K562 (cell line): ENCODE data around the gene SORCS2. TPM values are rescaled to one million over a fixed set of nuclear protein-coding genes. Genes with fewer than 3 reads are reported as not detected.

Experiments used
- ATAC-seq: fragments of 200-7000 bp; cut with Tn5 transposase; 3 replicates; pipeline ENCODE4 v1.9.1; 2020; ENCODE audit warnings: moderate library complexity
- BruUV-seq: library from RNA; stranded (reverse); fragments of 400-500 nt; replicated peaks from 2 replicates; lab custom pipeline; 2021; lab: Mats Ljungman, UMichigan
- CTCF ChIA-PET: fragments of 300-600 bp; formaldehyde crosslinking; extraction: SDS; loops from one replicate; lab custom pipeline; 2021; ENCODE audit warnings: low intra/inter-chr PET ratio; lab: Yijun Ruan, JAX
- POLR2A ChIA-PET: fragments of 300-600, 350-650 bp; sonication (Branson Sonifier 250); formaldehyde crosslinking; extraction: SDS; loops from one replicate; lab custom pipeline; 2021; ENCODE audit warnings: antibody characterized with exemption, inconsistent platforms; lab: Yijun Ruan, JAX
- DNase-seq, 4 experiments: peaks; one replicate each; pipeline versions ENCODE4 v3.0.0 to v3.0.0-alpha.2; 2011 to 2018; ENCODE audit warnings: low spot score in 3 of 4, mixed read lengths in 3 of 4; ENCODE audit errors: extremely low read depth in 1 of 4
- FAIRE-seq: peaks from 2 replicates; lab custom pipeline; 2011; peaks lifted over from hg19 to GRCh38; lab: Jason Lieb, UNC
- H2AFZ ChIP-seq: 2 replicates; pipeline ENCODE4 v1.6.0; 2011; ENCODE audit warnings: low read depth, low read length, control low read depth, inconsistent platforms
- H3K27ac ChIP-seq: fragments of 200-600 bp; 3 replicates; pipeline ENCODE4 v1.8.0; 2011; ENCODE audit warnings: low read depth, mild to moderate bottlenecking, control low read depth, inconsistent platforms, low read length, moderate library complexity, mixed read lengths; ENCODE audit errors: extremely low read depth
- H3K27me3 ChIP-seq, 2 experiments: fragments of 300-600 bp in 1 of 2; 2 replicates in 1 of 2; 3 replicates in 1 of 2; pipeline versions ENCODE4 v1.6.0 to v1.8.0; 2011; ENCODE audit warnings: inconsistent platforms in 2 of 2, low read length in 2 of 2, mild to moderate bottlenecking in 1 of 2, mixed read lengths in 1 of 2, moderate library complexity in 1 of 2; ENCODE audit not compliant: control insufficient read depth in 2 of 2, insufficient read depth in 2 of 2
- H3K36me3 ChIP-seq: fragments of 300-600 bp; 3 replicates; pipeline ENCODE4 v1.8.0; 2011; ENCODE audit warnings: mild to moderate bottlenecking, low read length, inconsistent platforms; ENCODE audit not compliant: control insufficient read depth, insufficient read depth
- H3K4me1 ChIP-seq, 2 experiments: fragments of 200-600 bp in 1 of 2; replicated peaks in 1 of 2; 2 replicates in 1 of 2; 3 replicates in 1 of 2; pipeline versions ENCODE4 v1.5.1 to v1.8.0; 2011; ENCODE audit warnings: inconsistent platforms in 2 of 2, low read length in 2 of 2, mild to moderate bottlenecking in 1 of 2, mixed read lengths in 1 of 2, moderate library complexity in 1 of 2; ENCODE audit not compliant: control insufficient read depth in 2 of 2, insufficient read depth in 2 of 2
- H3K4me2 ChIP-seq: 2 replicates; pipeline ENCODE4 v1.6.1; 2011; ENCODE audit warnings: low read length, control low read depth, inconsistent platforms, mixed read lengths; ENCODE audit not compliant: insufficient read depth
- H3K4me3 ChIP-seq: fragments of 200-600 bp; sonication (generic), shearing (Covaris generic); 2 replicates; pipeline ENCODE4 v1.5.1; 2016; ENCODE audit warnings: control low read depth, inconsistent platforms
- H3K79me2 ChIP-seq: fragments of 200-600 bp; 3 replicates; pipeline ENCODE4 v1.8.0; 2011; ENCODE audit warnings: low read length, inconsistent platforms; ENCODE audit not compliant: control insufficient read depth, insufficient read depth
- H3K9ac ChIP-seq, 2 experiments: 2 replicates each; pipeline versions ENCODE4 v1.6.0 to v1.6.1; 2011; ENCODE audit warnings: low read depth in 2 of 2, low read length in 2 of 2, control low read depth in 1 of 2, inconsistent platforms in 1 of 2, mild to moderate bottlenecking in 1 of 2, mixed read lengths in 1 of 2; ENCODE audit not compliant: insufficient read depth in 1 of 2
- H3K9me1 ChIP-seq: one replicate; pipeline ENCODE4 v1.6.0; 2011; ENCODE audit warnings: inconsistent platforms, mild to moderate bottlenecking, low read length, moderate library complexity; ENCODE audit not compliant: control insufficient read depth, insufficient read depth
- H3K9me3 ChIP-seq: replicated peaks from 2 replicates; pipeline ENCODE4 v1.5.1; 2011; ENCODE audit warnings: low read depth, low read length, inconsistent platforms; ENCODE audit not compliant: control insufficient read depth, insufficient read depth
- H4K20me1 ChIP-seq: replicated peaks from 2 replicates; pipeline ENCODE4 v1.6.1; 2011; ENCODE audit warnings: low read length, inconsistent platforms, mixed read lengths; ENCODE audit not compliant: control insufficient read depth, insufficient read depth
- CCAR2 ChIP-seq: fragments of 200-400 bp; formaldehyde crosslinking; IDR thresholded peaks from 2 replicates; pipeline ENCODE4 v1.6.1; 2017; ENCODE audit warnings: mild to moderate bottlenecking, low read depth, low read length
- CREM ChIP-seq: IDR thresholded peaks from 2 replicates; pipeline ENCODE4 v1.6.1; 2014; ENCODE audit warnings: antibody characterized with exemption, low read depth
- GATA2 ChIP-seq: sonication (generic); formaldehyde crosslinking; IDR thresholded peaks from 2 replicates; pipeline ENCODE4 v1.4.0; 2020; ENCODE audit warnings: mild to moderate bottlenecking, missing genetic modification reagents
- GATAD2B ChIP-seq: fragments of 450-650 bp; IDR thresholded peaks from 2 replicates; pipeline ENCODE4 v1.6.1; 2017; ENCODE audit warnings: mild to moderate bottlenecking, borderline replicate concordance
- GTF2F1 ChIP-seq: IDR thresholded peaks from 2 replicates; pipeline ENCODE4 v1.6.1; 2011; ENCODE audit warnings: low read depth, low read length, improper control_type of control experiment
- KDM2B ChIP-seq: fragments of 250-450 bp; sonication (Bioruptor Pico); IDR thresholded peaks from 2 replicates; pipeline ENCODE4 v1.8.0; 2021; ENCODE audit warnings: mild to moderate bottlenecking, moderate library complexity
- MCM3 ChIP-seq: fragments of 450-650 bp; IDR thresholded peaks from 2 replicates; pipeline ENCODE4 v1.6.1; 2016
- MYBL2 ChIP-seq, 2 experiments: fragments of 450-650 bp in 1 of 2; sonication (generic) in 1 of 2; formaldehyde crosslinking in 1 of 2; IDR thresholded peaks; 2 replicates each; pipeline versions ENCODE4 v1.6.1 to v1.8.1; 2017 to 2022; ENCODE audit warnings: borderline replicate concordance in 1 of 2, inconsistent platforms in 1 of 2, low read depth in 1 of 2, mild to moderate bottlenecking in 1 of 2, missing genetic modification reagents in 1 of 2, moderate library complexity in 1 of 2
- PRMT5 ChIP-seq: sonication (generic); formaldehyde crosslinking; IDR thresholded peaks from 2 replicates; pipeline ENCODE4 v1.5.0; 2020; ENCODE audit warnings: missing genetic modification reagents
- SAFB ChIP-seq: fragments of 200-400 bp; formaldehyde crosslinking; IDR thresholded peaks from 2 replicates; pipeline ENCODE4 v1.6.1; 2017; ENCODE audit warnings: low read depth, low read length, borderline replicate concordance
- SMAD3 ChIP-seq: fragments of 450-650 bp; formaldehyde crosslinking; conservative IDR thresholded peaks from 2 replicates; pipeline ENCODE4 v1.4.0; 2020; ENCODE audit warnings: mild to moderate bottlenecking
- ZKSCAN1 ChIP-seq: fragments of 150-350 bp; IDR thresholded peaks from 2 replicates; pipeline ENCODE4 v1.6.1; 2016; ENCODE audit warnings: low read depth, low read length
- ZNF586 ChIP-seq: fragments of 450-650 bp; formaldehyde crosslinking; conservative IDR thresholded peaks from 2 replicates; pipeline ENCODE4 v1.4.0; 2020; ENCODE audit warnings: mild to moderate bottlenecking, moderate library complexity
- ZNF717 ChIP-seq: fragments of 250-450 bp; sonication (Bioruptor Pico); IDR thresholded peaks from 2 replicates; pipeline ENCODE4 v1.5.0; 2021
- WGBS: fragments of 100-300 bp; shearing (Covaris generic); methylation state at CpG from one replicate; pipeline ENCODE4 v1.1.6; 2016; ENCODE audit warnings: low coverage, mixed read lengths; ENCODE audit not compliant: insufficient coverage; ENCODE audit errors: missing lambda C conversion rate; 5-methylcytosine and 5-hydroxymethylcytosine counted together
- in situ Hi-C: fragments of 300-500 bp; cut with MboI; formaldehyde crosslinking; loops from 4 replicates; pipeline ENCODE4 v1.15.0; 2018; ENCODE audit warnings: inconsistent platforms, mixed read lengths
- intact Hi-C: fragments of 100-400 bp; cut with micrococcal nuclease; formaldehyde crosslinking; loops from 2 replicates; pipeline ENCODE4 v1.14.2; 2022
- polyA plus RNA-seq, 8 experiments: library from polyadenylated mRNA; depleted of rRNA in 4 of 8; stranded (reverse) in 5 of 8; unstranded in 3 of 8; fragments of >200 nt; fragmentation: Nextera tagmentation in 2 of 8; fragmentation: Illumina TruSeq in 1 of 8; extraction: Ambion mirVana in 2 of 8; extraction: Trizol in 1 of 8; gene quantifications; 2 replicates each; pipeline versions ENCODE4 v1.2.1 to v1.2.3, GENCODE V29; 2011 to 2014; ENCODE audit warnings: inconsistent platforms in 1 of 8, missing spikeins in 1 of 8
- total RNA-seq, 7 experiments: library from RNA; depleted of rRNA in 6 of 7; stranded (reverse); fragments of >200 nt in 6 of 7; fragmentation: Illumina TruSeq in 2 of 7; extraction: Trizol in 2 of 7; gene quantifications; 2 replicates each; pipeline versions ENCODE4 v1.2.1 to v1.2.3, GENCODE V29; 2011 to 2021; ENCODE audit warnings: low replicate concordance in 1 of 7
- TF ChIP-seq, protein P1 (sequence below): fragments of 250-450 bp; sonication (Bioruptor Pico); IDR thresholded peaks from 2 replicates; pipeline ENCODE4 v1.4.0; 2020; ENCODE audit warnings: mild to moderate bottlenecking, moderate library complexity, borderline replicate concordance
- TF ChIP-seq, protein P2 (sequence below): fragments of 250-450 bp; sonication (Bioruptor Pico); IDR thresholded peaks from 2 replicates; pipeline ENCODE4 v1.5.0; 2021; ENCODE audit warnings: mild to moderate bottlenecking, borderline replicate concordance

Gene SORCS2
- total and polyA plus RNA-seq, 9 of the 15 experiments (the other 6 are each of a cell fraction or from before 2014, with no cell fraction given) = not detected

DNA sequence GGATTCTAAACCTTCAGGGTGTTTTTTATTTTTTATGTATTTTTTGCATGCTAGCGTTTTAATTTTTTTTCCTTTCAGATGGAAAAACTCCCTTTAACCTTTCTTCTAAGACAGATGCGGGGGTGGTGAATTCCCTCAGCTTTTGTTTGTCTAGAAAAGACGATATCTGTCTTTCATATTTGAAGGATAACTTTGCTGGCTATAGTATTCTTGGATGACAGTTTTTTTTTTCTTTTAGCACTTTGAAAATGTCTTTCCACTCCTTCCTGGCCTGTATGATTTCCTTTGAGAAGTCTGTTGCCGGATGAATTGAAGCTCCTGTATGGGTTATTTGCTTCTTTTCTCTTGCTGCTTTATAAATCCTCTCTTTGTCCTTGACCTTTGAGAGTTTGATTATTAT is 215.8 kb downstream of the SORCS2 start:
- Histone ChIP-seq H3K4me3 (no peak overlapping the region), H3K9me3 (no peaks in the 10 kb centered on the region), H3K9ac (no peak overlapping the region), H3K79me2 (no peaks in the 10 kb centered on the region), H4K20me1 (no peaks in the 10 kb centered on the region), H3K27ac (no peak overlapping the region), H3K4me2 (no peak overlapping the region), H3K27me3 (peaks cover 0 to 8% of the 10 kb centered on the region in 2 experiments; a peak in 2 of 5 replicates), H2AFZ (no peak overlapping the region), H3K4me1 (no peaks in the 10 kb centered on the region), H3K9me1 (no peaks in the 10 kb centered on the region), H3K36me3 (no peaks in the 10 kb centered on the region)
- ChIA-PET CTCF (no interaction called here), POLR2A (interaction anchor here (1.0 to 1.2 kb wide), 2 partner anchors 18 to 23 kb away, joined by 3 to 4 read pairs; no protein-coding TSS in a partner anchor)
- DNase-seq = no peak
- intact Hi-C loops (no loop called here), in situ Hi-C loops (no loop called here)
- no TSS peak for BruUV-seq
- ATAC-seq = no peak
- FAIRE-seq = no peak
- 0% methylated on average over 4 of the region's 4 CpGs for WGBS
- no peak for TF ChIP-seq ZNF586 (CRISPR knock-in tag)
- TF ChIP-seq CREM = no peak
- TF ChIP-seq ZKSCAN1 = no peak
- TF ChIP-seq SMAD3 (CRISPR knock-in tag) = no peak
- no peak for TF ChIP-seq SAFB
- no peak for TF ChIP-seq ZNF717
- no peak for TF ChIP-seq GTF2F1
- TF ChIP-seq GATAD2B = no peak
- no peak for TF ChIP-seq GATA2
- TF ChIP-seq, protein P1, sequence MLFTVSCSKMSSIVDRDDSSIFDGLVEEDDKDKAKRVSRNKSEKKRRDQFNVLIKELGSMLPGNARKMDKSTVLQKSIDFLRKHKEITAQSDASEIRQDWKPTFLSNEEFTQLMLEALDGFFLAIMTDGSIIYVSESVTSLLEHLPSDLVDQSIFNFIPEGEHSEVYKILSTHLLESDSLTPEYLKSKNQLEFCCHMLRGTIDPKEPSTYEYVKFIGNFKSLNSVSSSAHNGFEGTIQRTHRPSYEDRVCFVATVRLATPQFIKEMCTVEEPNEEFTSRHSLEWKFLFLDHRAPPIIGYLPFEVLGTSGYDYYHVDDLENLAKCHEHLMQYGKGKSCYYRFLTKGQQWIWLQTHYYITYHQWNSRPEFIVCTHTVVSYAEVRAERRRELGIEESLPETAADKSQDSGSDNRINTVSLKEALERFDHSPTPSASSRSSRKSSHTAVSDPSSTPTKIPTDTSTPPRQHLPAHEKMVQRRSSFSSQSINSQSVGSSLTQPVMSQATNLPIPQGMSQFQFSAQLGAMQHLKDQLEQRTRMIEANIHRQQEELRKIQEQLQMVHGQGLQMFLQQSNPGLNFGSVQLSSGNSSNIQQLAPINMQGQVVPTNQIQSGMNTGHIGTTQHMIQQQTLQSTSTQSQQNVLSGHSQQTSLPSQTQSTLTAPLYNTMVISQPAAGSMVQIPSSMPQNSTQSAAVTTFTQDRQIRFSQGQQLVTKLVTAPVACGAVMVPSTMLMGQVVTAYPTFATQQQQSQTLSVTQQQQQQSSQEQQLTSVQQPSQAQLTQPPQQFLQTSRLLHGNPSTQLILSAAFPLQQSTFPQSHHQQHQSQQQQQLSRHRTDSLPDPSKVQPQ = no peak
- no peak for TF ChIP-seq KDM2B (CRISPR knock-in tag)
- no peak for TF ChIP-seq MYBL2 (IDR thresholded peaks at IDR 0.05; ENCODE audit: low read depth)
- no peak for TF ChIP-seq MYBL2 (CRISPR knock-in tag; IDR thresholded peaks at IDR 0.05; ENCODE audit: borderline replicate concordance)
- no peak for TF ChIP-seq CCAR2
- no peak for TF ChIP-seq MCM3
- TF ChIP-seq PRMT5 (CRISPR knock-in tag) = no peak
- TF ChIP-seq, protein P2, sequence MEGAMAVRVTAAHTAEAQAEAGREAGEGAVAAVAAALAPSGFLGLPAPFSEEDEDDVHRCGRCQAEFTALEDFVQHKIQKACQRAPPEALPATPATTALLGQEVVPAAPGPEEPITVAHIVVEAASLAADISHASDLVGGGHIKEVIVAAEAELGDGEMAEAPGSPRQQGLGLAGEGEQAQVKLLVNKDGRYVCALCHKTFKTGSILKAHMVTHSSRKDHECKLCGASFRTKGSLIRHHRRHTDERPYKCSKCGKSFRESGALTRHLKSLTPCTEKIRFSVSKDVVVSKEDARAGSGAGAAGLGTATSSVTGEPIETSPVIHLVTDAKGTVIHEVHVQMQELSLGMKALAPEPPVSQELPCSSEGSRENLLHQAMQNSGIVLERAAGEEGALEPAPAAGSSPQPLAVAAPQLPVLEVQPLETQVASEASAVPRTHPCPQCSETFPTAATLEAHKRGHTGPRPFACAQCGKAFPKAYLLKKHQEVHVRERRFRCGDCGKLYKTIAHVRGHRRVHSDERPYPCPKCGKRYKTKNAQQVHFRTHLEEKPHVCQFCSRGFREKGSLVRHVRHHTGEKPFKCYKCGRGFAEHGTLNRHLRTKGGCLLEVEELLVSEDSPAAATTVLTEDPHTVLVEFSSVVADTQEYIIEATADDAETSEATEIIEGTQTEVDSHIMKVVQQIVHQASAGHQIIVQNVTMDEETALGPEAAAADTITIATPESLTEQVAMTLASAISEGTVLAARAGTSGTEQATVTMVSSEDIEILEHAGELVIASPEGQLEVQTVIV (CRISPR knock-in tag) = no peak
